ENCODE data around the gene HSF4. TPM values are rescaled to one million over a fixed set of nuclear protein-coding genes. Genes with fewer than 3 reads are reported as not detected.

HSF4 gene
- total RNA-seq, 1 donor, result 5.8 TPM

DNA sequence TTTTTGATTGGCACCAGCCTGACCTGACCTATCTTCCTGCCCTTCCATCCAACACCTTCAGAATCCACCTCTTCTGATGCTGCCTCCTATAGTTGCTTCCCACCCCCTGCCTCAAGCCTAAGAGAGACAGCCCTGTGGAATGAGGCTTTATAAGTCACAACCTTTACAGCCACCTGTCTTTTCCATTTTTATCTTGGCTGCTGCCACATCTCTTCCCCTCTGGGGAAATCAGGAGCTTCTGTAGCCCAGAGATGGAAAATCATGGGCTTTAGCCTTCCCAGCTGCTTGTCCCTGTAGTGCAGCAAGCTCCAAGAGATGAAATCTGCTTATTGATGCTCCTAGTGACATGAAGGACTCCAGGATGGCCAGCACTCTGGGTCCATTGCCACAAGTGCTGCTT is 36.1 kb upstream of the HSF4 start:
- TF ChIP-seq, protein P1, sequence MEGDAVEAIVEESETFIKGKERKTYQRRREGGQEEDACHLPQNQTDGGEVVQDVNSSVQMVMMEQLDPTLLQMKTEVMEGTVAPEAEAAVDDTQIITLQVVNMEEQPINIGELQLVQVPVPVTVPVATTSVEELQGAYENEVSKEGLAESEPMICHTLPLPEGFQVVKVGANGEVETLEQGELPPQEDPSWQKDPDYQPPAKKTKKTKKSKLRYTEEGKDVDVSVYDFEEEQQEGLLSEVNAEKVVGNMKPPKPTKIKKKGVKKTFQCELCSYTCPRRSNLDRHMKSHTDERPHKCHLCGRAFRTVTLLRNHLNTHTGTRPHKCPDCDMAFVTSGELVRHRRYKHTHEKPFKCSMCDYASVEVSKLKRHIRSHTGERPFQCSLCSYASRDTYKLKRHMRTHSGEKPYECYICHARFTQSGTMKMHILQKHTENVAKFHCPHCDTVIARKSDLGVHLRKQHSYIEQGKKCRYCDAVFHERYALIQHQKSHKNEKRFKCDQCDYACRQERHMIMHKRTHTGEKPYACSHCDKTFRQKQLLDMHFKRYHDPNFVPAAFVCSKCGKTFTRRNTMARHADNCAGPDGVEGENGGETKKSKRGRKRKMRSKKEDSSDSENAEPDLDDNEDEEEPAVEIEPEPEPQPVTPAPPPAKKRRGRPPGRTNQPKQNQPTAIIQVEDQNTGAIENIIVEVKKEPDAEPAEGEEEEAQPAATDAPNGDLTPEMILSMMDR (IDR thresholded peaks at IDR 0.05; ENCODE audit: extremely low read depth, low read depth, low read length), result no peak
- Histone ChIP-seq H3K27me3 (ENCODE audit: insufficient read depth, low read length) (no peaks in the 10 kb centered on the region), H3K4me2 (ENCODE audit: insufficient read depth, low read length) (no peak overlapping the region), H2AFZ (ENCODE audit: low read length) (no peak overlapping the region), H3K9me3 (ENCODE audit: low read depth, low read length) (no peaks in the 10 kb centered on the region), H3K79me2 (ENCODE audit: insufficient read depth, low read length) (peaks cover 6% of the 10 kb centered on the region), H4K20me1 (ENCODE audit: insufficient read depth, low read length) (peaks cover 10% of the 10 kb centered on the region), H3K36me3 (ENCODE audit: insufficient read depth, low read length) (peaks cover 39% of the 10 kb centered on the region), H3K4me1 (ENCODE audit: insufficient read depth, low read length) (no peaks in the 10 kb centered on the region), H3K27ac (ENCODE audit: low read depth, low read length) (no peak overlapping the region), H3K4me3 (ENCODE audit: insufficient read depth, low read length) (no peak overlapping the region)
- no peak for DNase-seq (ENCODE audit: insufficient read length, low spot score, missing footprints)

DNA sequence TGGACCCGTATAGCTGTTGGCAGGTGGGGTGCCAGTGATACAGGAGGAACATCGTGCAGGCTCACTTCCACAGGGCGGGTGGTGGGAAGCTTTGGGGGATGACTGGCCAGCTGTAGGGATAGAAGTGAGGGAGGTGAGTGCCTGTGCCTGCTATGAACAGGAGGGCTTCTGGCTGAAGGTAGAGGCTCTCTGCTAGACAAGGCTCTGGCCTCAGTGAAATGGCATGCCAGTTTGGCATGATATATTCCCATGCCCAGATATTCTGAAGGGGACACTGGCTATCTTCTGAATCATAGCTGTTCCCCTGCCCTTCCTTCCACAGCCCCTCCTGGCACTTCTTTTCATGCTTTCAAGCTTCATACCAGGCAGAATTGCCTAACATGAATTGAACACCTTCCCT is 35.7 kb upstream of the HSF4 start:
- no peaks in the 10 kb centered on the region for H3K27me3 ChIP-seq (ENCODE audit: insufficient read depth, low read length)
- no peak overlapping the region for H2AFZ ChIP-seq (ENCODE audit: low read length)
- H3K36me3 ChIP-seq (ENCODE audit: insufficient read depth, low read length), result peaks cover 40% of the 10 kb centered on the region
- no peaks in the 10 kb centered on the region for H3K4me1 ChIP-seq (ENCODE audit: insufficient read depth, low read length)
- no peak for DNase-seq (ENCODE audit: insufficient read length, low spot score, missing footprints)
- no peak overlapping the region for H3K4me3 ChIP-seq (ENCODE audit: insufficient read depth, low read length)
- H3K4me2 ChIP-seq (ENCODE audit: insufficient read depth, low read length), result no peak overlapping the region
- H4K20me1 ChIP-seq (ENCODE audit: insufficient read depth, low read length), result peaks cover 8% of the 10 kb centered on the region
- H3K27ac ChIP-seq (ENCODE audit: low read depth, low read length), result no peak overlapping the region
- no peaks in the 10 kb centered on the region for H3K9me3 ChIP-seq (ENCODE audit: low read depth, low read length)
- TF ChIP-seq, protein P1 (IDR thresholded peaks at IDR 0.05; ENCODE audit: extremely low read depth, low read depth, low read length), result no peak
- H3K79me2 ChIP-seq (ENCODE audit: insufficient read depth, low read length), result peaks cover 4% of the 10 kb centered on the region

DNA sequence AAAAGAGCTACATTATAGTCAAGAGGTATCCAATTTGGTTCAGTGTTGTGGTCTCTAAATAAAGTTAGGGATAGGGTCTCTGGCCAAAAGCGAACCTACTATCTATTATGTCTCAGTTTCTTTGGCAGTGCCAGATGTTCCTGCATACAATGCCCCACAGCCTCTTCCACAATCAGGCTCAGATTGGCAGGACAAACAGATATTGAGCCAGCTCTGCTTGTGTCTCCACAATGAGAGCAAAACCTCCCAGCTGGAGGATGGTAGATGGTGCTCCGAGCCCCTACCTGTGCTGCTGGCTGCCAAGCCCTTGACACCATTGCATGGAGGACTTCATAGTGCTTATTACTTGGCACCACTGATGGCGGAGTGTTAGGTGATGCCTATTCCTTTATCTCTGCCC is 35.1 kb upstream of the HSF4 start:
- Histone ChIP-seq H3K27ac (ENCODE audit: low read depth, low read length) (no peak overlapping the region), H3K79me2 (ENCODE audit: insufficient read depth, low read length) (peaks cover 2% of the 10 kb centered on the region), H3K9me3 (ENCODE audit: low read depth, low read length) (no peaks in the 10 kb centered on the region), H3K36me3 (ENCODE audit: insufficient read depth, low read length) (peaks cover 46% of the 10 kb centered on the region), H3K27me3 (ENCODE audit: insufficient read depth, low read length) (no peaks in the 10 kb centered on the region), H3K4me1 (ENCODE audit: insufficient read depth, low read length) (no peaks in the 10 kb centered on the region), H4K20me1 (ENCODE audit: insufficient read depth, low read length) (peaks cover 5% of the 10 kb centered on the region), H3K4me2 (ENCODE audit: insufficient read depth, low read length) (no peak overlapping the region), H3K4me3 (ENCODE audit: insufficient read depth, low read length) (no peak overlapping the region), H2AFZ (ENCODE audit: low read length) (no peak overlapping the region)
- TF ChIP-seq, protein P1 (IDR thresholded peaks at IDR 0.05; ENCODE audit: extremely low read depth, low read depth, low read length), result no peak
- no peak for DNase-seq (ENCODE audit: insufficient read length, low spot score, missing footprints)

DNA sequence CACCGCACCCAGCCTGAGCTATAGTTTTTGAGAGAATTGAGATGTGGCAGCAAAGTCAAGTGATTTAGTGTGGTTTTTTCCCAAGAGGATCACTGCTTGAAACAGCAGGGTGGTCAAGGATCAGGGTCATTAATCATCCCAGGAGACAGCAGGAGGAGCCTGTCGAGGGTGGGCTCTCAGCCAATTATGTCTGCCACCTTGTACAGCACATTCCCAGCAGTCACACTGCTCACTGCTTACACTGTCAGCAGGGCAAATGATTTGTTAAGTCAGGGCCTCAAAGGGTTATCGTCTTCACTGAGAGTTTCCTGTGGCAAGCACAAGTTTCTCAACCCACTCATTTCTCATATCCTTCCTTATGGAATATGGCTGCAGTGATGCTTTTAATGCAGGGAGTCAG is 26.9 kb upstream of the HSF4 start:
- Histone ChIP-seq H2AFZ (ENCODE audit: low read length) (no peak overlapping the region), H3K27me3 (ENCODE audit: insufficient read depth, low read length) (no peaks in the 10 kb centered on the region), H3K4me3 (ENCODE audit: insufficient read depth, low read length) (no peak overlapping the region), H4K20me1 (ENCODE audit: insufficient read depth, low read length) (peaks cover under 1% of the 10 kb centered on the region), H3K79me2 (ENCODE audit: insufficient read depth, low read length) (no peaks in the 10 kb centered on the region), H3K4me1 (ENCODE audit: insufficient read depth, low read length) (no peaks in the 10 kb centered on the region), H3K36me3 (ENCODE audit: insufficient read depth, low read length) (peaks cover 72% of the 10 kb centered on the region), H3K9me3 (ENCODE audit: low read depth, low read length) (no peaks in the 10 kb centered on the region), H3K4me2 (ENCODE audit: insufficient read depth, low read length) (no peak overlapping the region), H3K27ac (ENCODE audit: low read depth, low read length) (no peak overlapping the region)
- TF ChIP-seq, protein P1 (IDR thresholded peaks at IDR 0.05; ENCODE audit: extremely low read depth, low read depth, low read length), result no peak
- no peak for DNase-seq (ENCODE audit: insufficient read length, low spot score, missing footprints)

Measured in osteoblast (primary cell).